HT-29 (cell line): ENCODE measurements around the gene TGM3. TPM values are rescaled to one million over a fixed set of nuclear protein-coding genes. Genes with fewer than 3 reads are reported as not detected.

ENCODE experiments used
- DNase-seq: peaks from one replicate; pipeline ENCODE4 v3.0.0-alpha.2; 2015; ENCODE audit warnings: low spot score
- total RNA-seq: library from RNA; depleted of rRNA; stranded (reverse); fragments of >200 nt; shearing (Covaris generic); gene quantifications from 2 replicates; pipeline ENCODE4 v1.2.3, GENCODE V29; 2014

The TGM3 gene
- total RNA-seq, 1 experiment from 2014 or later, result not detected

GRCh38 chr20:2336471-2336870 is 40.7 kb downstream of the TGM3 start:
- DNase-seq, result no peak

GRCh38 chr20:2337142-2337541 is 41.3 kb downstream of the TGM3 start:
- no peak for DNase-seq

GRCh38 chr20:2338411-2339066 is 42.7 kb downstream of the TGM3 start:
- no peak for DNase-seq

- DNase-seq, result no peak
These were observed 44.3 kb downstream of the TGM3 start for GRCh38 chr20:2340136-2340535.

- DNase-seq, result no peak
These were observed 45.0 kb downstream of the TGM3 start for GRCh38 chr20:2340823-2341222.

- no peak for DNase-seq
These were observed 45.5 kb downstream of the TGM3 start for GRCh38 chr20:2341336-2341735.

- no peak for DNase-seq
These were observed 46.4 kb downstream of the TGM3 start for GRCh38 chr20:2342243-2342642.

- no peak for DNase-seq
These were observed 50.4 kb downstream of the TGM3 start for GRCh38 chr20:2346188-2346587.

- DNase-seq, result no peak
These were observed 52.5 kb downstream of the TGM3 start for GRCh38 chr20:2348336-2348735.

- no peak for DNase-seq
These were observed 54.0 kb downstream of the TGM3 start for GRCh38 chr20:2349801-2350200.

- no peak for DNase-seq
These were observed 54.8 kb downstream of the TGM3 start for GRCh38 chr20:2350606-2351005.

- no peak for DNase-seq
These were observed 57.4 kb downstream of the TGM3 start for GRCh38 chr20:2353231-2353630.

- DNase-seq, result no peak
These were observed 61.3 kb downstream of the TGM3 start for GRCh38 chr20:2357114-2357513.

- DNase-seq, result no peak
These were observed 62.2 kb downstream of the TGM3 start for GRCh38 chr20:2358006-2358405.

GRCh38 chr20:2361035-2361593 is 65.3 kb downstream of the TGM3 start:
- DNase-seq, result no peak

- no peak for DNase-seq
These were observed 67.4 kb downstream of the TGM3 start for GRCh38 chr20:2363187-2363586.

GRCh38 chr20:2363587-2363986 is 67.8 kb downstream of the TGM3 start:
- DNase-seq, result no peak

- DNase-seq, result no peak
These were observed 68.2 kb downstream of the TGM3 start for GRCh38 chr20:2364044-2364443.

GRCh38 chr20:2365091-2365490 is 69.3 kb downstream of the TGM3 start:
- DNase-seq, result no peak

- no peak for DNase-seq
These were observed 69.9 kb downstream of the TGM3 start for GRCh38 chr20:2365666-2366065.

- DNase-seq, result no peak
These were observed 72.8 kb downstream of the TGM3 start for GRCh38 chr20:2368621-2369020.

GRCh38 chr20:2373098-2373497 is 77.3 kb downstream of the TGM3 start:
- DNase-seq, result no peak

GRCh38 chr20:2374346-2375125 is 78.7 kb downstream of the TGM3 start:
- DNase-seq, result no peak
